GM19193 (cell line): Measurements from ENCODE around the gene EVI5L.

Source experiments
- POLR2A ChIP-seq: IDR thresholded peaks from 4 replicates; pipeline ENCODE4 v1.6.1; 2011; ENCODE audit not compliant: insufficient read depth, insufficient read length; ENCODE audit errors: extremely low read depth

EVI5L gene

DNA sequence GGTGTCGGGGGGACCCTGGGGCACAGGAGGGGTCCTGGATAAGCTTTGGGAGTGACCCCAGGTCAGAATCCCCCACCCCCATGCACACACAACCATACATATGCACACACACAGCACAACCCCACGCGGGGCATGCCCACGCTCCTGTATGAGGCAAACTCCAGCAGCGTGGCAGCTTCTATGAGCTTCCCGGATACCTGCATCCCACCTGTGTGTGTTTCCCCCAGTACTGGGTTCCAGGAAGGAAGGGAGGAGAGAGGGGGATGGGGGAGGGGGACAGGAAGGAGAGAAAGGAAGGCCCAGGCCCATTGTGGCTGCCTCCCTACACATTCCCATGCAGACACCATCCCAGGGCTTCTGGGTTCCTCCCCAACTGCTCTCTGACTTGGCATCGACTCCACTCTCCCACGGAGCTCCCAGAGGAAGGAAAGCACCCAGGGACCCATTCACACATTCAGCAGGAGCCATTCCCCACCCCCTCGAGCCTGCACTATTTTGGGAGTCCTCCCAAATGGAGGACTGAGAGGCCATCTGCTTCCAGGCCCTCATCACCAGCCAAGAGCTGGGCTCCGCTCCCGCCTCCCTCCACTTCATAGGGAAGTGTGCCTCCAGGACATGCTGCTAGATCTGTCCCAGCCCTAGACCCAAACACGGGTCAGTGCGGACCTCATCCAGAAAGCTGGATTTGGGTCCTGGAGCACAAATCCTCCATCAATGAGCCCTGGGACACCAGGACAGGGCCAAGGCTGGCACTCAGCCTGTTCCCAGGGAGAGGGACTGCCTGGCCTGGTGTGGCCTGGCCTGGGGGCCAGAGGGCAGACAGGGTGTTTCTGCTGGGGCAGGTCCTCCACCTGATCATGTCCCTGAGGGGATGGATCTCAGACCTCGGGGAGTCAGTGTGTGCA lies 30.9 kb downstream of the EVI5L start:
- TF ChIP-seq POLR2A: no peak

DNA sequence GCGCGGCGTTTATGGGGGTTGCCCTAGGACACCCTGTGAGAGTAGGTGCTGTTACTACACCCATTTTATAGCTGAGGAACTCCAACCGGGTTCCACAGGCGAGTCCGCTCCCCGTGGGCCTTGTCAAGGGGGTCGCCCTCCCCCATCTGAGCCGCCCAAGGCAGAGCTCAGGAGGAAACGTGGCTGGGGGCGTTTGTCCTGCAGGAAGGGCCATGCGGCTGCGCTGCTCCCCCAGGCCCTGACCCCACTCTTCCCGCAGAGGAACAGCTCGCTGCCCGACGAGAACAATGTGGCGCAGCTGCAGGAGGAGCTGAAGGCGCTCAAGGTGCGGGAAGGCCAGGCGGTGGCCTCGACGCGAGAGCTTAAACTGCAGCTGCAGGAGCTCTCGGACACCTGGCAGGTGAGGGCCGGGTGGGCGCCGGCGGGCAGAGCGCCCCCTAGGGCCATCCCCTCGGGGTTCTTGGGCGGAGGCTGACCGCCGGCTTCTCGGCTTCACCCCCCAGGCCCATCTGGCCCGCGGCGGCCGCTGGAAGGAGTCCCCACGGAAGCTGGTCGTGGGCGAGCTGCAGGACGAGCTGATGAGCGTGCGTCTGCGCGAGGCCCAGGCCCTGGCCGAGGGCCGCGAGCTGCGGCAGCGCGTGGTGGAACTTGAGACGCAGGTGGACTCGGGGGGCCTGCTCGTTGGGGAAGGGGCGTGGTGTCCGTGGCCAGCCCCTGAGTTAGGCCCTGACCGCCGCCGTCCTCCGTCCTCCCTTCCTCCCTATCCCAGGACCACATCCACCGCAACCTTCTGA lies 31.8 kb downstream of the EVI5L start:
- TF ChIP-seq POLR2A: no peak

DNA sequence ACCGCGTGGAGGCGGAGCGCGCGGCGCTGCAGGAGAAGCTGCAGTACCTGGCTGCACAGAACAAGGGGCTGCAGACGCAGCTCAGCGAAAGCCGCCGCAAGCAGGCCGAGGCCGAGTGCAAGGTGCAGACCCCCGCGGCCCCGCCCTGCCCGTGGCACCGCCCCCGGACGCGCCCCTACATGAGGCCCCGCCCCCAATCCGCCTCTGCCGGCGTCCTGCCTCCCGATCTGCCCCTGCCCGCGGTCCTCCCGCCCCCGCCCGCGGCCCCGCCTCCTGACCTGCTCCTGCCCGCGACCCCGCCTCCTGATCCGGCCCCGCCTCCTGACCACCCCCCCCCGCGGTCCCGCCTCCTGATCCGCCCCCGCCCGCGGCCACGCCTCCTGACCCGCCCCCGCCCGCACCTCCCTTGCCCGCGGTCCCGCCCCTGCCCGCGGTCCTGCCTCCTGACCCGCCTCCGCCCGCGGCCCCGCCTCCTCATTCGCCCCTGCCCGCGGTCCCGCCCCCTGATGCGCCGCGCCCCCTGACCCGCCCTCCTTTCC lies 32.5 kb downstream of the EVI5L start:
- TF ChIP-seq POLR2A: no peak

GRCh38 chr19:7863157-7863970 lies 33.3 kb downstream of the EVI5L start:
- TF ChIP-seq POLR2A: no peak

DNA sequence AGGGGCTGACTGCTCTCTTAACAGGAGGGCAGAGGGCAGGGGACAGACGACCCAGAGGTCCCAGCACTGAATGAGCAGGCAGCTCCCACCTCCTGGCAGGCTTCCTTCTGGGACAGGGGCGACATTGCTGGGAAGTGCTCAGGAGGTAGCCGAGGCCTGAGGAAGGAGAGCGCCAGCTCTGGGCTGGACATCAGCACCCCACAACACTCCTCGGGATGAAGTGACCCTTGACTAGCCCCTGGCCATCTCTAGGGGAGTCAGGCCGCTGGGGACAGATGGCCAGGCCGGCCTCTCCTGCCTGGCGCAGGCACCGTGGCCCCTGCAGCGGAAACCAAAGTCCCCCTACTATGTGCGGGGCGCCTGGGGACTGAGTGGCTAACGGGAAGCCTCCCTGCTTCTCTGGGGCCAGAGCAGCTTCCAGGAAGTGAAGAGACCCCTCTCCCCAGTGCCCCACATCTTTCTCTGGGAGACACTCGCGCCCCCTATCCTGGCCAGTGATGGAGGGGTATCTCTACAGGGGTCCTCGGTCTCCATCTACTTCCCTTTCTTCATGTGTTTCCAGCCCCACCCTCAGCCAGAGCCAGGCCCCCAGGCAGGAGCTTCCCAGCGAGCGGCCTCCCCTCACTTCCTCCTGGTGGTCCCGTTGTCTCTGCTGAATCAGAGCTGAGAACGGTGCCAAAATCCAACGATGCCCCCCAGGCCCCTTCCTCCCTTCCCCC lies 34.1 kb downstream of the EVI5L start:
- TF ChIP-seq POLR2A: no peak

DNA sequence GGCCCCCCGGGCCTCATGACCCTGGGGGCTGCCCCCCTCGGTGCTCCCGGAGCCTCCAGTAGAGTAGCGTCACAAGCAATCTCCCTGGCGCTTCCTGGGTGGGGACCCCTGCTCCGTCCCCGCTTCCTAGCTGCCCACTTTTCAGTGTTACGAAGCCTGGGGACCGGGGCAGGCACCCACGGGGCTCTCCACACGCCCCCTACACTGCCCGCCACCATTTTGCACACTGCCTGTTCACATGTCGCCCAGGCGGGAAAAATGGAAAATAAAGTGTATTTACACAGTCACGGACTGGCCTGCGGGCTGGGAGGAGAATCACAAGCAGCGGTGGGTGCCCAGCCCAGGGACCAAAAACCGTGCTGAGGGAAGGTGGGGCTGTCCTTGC lies 34.7 kb downstream of the EVI5L start:
- TF ChIP-seq POLR2A: no peak

- no peak for TF ChIP-seq POLR2A
Observed at GRCh38 chr19:7865262-7865911, 35.4 kb downstream of the EVI5L start.

GRCh38 chr19:7866399-7867091 lies 36.5 kb downstream of the EVI5L start:
- no peak for TF ChIP-seq POLR2A

GRCh38 chr19:7867092-7867844 lies 37.2 kb downstream of the EVI5L start:
- TF ChIP-seq POLR2A: no peak

GRCh38 chr19:7868326-7868670 lies 38.3 kb downstream of the EVI5L start:
- TF ChIP-seq POLR2A: no peak

DNA sequence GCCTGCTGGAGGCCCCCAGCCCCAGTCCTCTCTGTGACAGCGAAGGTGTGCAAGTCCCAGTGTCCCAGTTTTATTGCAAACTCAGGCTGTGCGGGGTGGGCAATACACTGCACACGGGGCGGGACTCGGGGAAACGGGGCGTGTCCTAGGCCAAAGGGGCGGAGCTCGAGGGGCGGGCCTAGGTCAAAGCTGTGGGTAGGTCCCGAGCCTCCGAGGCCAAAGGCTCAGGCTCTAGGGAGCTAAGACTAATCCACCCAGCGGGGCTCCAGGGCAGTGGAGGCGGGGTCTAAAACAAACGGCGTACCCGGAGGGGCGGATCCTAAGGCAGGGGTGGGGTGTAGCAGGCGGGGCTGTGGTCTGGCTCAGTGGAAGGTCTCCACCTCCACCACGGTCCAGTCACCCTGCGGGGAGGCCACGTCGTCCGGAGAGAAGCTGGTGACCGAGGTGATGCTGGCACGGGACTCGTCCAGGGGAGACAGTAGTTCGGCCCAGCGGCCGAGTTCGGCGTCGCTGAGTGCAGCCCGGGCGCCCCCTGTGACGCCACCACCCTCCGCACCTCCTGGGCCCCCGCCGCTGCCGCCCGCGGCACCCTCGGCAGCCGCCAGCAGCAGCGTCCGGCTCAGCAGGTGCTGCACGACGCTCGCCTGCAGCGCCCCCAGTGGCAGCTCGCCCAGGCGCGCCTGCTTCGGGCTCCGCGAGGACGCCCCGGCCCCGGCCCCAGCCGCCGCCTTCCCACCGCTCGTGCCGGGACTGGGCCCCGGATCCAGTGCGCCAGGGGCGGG lies 38.8 kb downstream of the EVI5L start:
- TF ChIP-seq POLR2A: no peak

- no peak for TF ChIP-seq POLR2A
Observed at GRCh38 chr19:7869453-7869909, 39.5 kb downstream of the EVI5L start.
